Loucy (cell line): ENCODE results near the gene UFC1.

ENCODE experiments used
- EZH2phosphoT487 ChIP-seq: fragments of 200-600 bp; IDR thresholded peaks from 2 replicates; pipeline ENCODE4 v1.6.1; 2018; ENCODE audit warnings: antibody characterized with exemption, mild to moderate bottlenecking, moderate library complexity, borderline replicate concordance
- TF ChIP-seq, protein P1 (sequence below): fragments of 200-600 bp; sonication (generic); conservative IDR thresholded peaks from 2 replicates; pipeline ENCODE4 v1.5.1; 2014; ENCODE audit warnings: mild to moderate bottlenecking, antibody characterized with exemption, low read length

DNA sequence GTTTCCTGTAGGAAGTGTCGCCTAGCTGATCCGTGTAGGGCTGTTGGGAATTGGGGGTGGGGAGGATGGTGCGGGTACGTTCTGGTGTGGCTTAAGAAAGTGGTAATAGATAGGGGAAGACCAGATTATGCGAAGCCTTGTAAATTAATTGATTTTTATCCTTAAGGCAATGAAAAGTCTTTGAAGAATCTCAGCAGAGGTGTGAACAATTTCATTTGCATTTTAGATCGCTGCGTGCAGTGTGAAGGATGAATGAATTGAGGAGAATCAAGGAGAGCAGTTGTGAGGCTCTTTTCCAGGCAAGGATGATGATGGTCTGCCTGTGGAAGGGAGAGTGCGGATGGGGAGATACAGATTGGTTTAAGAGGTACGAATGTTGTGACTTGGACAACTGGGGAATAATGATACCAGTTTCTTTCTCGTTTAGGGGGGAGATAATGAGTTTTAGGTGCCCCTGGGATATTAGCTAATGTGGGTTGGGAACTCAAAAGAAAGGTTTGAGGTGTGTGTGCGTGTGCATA lies 20.5 kb upstream of the UFC1 start:
- TF ChIP-seq, protein P1, sequence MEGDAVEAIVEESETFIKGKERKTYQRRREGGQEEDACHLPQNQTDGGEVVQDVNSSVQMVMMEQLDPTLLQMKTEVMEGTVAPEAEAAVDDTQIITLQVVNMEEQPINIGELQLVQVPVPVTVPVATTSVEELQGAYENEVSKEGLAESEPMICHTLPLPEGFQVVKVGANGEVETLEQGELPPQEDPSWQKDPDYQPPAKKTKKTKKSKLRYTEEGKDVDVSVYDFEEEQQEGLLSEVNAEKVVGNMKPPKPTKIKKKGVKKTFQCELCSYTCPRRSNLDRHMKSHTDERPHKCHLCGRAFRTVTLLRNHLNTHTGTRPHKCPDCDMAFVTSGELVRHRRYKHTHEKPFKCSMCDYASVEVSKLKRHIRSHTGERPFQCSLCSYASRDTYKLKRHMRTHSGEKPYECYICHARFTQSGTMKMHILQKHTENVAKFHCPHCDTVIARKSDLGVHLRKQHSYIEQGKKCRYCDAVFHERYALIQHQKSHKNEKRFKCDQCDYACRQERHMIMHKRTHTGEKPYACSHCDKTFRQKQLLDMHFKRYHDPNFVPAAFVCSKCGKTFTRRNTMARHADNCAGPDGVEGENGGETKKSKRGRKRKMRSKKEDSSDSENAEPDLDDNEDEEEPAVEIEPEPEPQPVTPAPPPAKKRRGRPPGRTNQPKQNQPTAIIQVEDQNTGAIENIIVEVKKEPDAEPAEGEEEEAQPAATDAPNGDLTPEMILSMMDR = no peak
- TF ChIP-seq EZH2phosphoT487 = no peak
